ENCODE results near the gene KSR2.

KSR2 gene

GRCh38 chr12:117404203-117404853, 564.5 kb downstream of the KSR2 start:
- H3K9ac ChIP-seq (ENCODE audit: insufficient read length, low read depth), result no peak overlapping the region
- peaks cover 9% of the 10 kb centered on the region; the same call in 1 of the 2 replicates for H3K9me3 ChIP-seq (ENCODE audit: insufficient read depth, low read length)
- H3K4me3 ChIP-seq (ENCODE audit: insufficient read length, low read depth), result no peak overlapping the region
- H3K4me1 ChIP-seq (ENCODE audit: insufficient read depth, insufficient read length), result peaks cover 7% of the 10 kb centered on the region
- H3K36me3 ChIP-seq (ENCODE audit: insufficient read depth, insufficient read length, low read length), result no peaks in the 10 kb centered on the region
- no peaks in the 10 kb centered on the region for H3K27me3 ChIP-seq (ENCODE audit: insufficient read depth, insufficient read length)
- TF ChIP-seq ZNF274 (IDR thresholded peaks at IDR 0.05; ENCODE audit: low read depth, low read length) (no peak), SUZ12 (IDR thresholded peaks at IDR 0.05; ENCODE audit: extremely low read depth, insufficient read depth, insufficient read length) (no peak), YY1 (IDR thresholded peaks at IDR 0.05; ENCODE audit: insufficient read depth, insufficient read length) (no peak)
- DNase-seq (ENCODE audit: low read depth, low spot score), result no peak

- no peak for DNase-seq (ENCODE audit: low read depth, low spot score)
- TF ChIP-seq SUZ12 (IDR thresholded peaks at IDR 0.05; ENCODE audit: extremely low read depth, insufficient read depth, insufficient read length), result no peak
- TF ChIP-seq YY1 (IDR thresholded peaks at IDR 0.05; ENCODE audit: insufficient read depth, insufficient read length), result no peak
- no peak for TF ChIP-seq ZNF274 (IDR thresholded peaks at IDR 0.05; ENCODE audit: low read depth, low read length)
- peaks cover 11% of the 10 kb centered on the region for H3K9me3 ChIP-seq (ENCODE audit: insufficient read depth, low read length)
- no peak overlapping the region for H3K9ac ChIP-seq (ENCODE audit: insufficient read length, low read depth)
- no peak overlapping the region for H3K4me3 ChIP-seq (ENCODE audit: insufficient read length, low read depth)
- H3K4me1 ChIP-seq (ENCODE audit: insufficient read depth, insufficient read length), result peaks cover 5% of the 10 kb centered on the region
- no peaks in the 10 kb centered on the region for H3K36me3 ChIP-seq (ENCODE audit: insufficient read depth, insufficient read length, low read length)
- H3K27me3 ChIP-seq (ENCODE audit: insufficient read depth, insufficient read length), result no peaks in the 10 kb centered on the region
These were observed 565.1 kb downstream of the KSR2 start for GRCh38 chr12:117403586-117404139.
